HG03280 (cell line): ENCODE results near the gene IQCN.

Experiments used
- ATAC-seq: cut with Tn5 transposase; IDR thresholded peaks from one replicate; pipeline ENCODE4 v1.9.1; 2021; ENCODE audit warnings: mild to moderate bottlenecking, moderate library complexity; ENCODE audit not compliant: unreplicated experiment

Gene IQCN

DNA sequence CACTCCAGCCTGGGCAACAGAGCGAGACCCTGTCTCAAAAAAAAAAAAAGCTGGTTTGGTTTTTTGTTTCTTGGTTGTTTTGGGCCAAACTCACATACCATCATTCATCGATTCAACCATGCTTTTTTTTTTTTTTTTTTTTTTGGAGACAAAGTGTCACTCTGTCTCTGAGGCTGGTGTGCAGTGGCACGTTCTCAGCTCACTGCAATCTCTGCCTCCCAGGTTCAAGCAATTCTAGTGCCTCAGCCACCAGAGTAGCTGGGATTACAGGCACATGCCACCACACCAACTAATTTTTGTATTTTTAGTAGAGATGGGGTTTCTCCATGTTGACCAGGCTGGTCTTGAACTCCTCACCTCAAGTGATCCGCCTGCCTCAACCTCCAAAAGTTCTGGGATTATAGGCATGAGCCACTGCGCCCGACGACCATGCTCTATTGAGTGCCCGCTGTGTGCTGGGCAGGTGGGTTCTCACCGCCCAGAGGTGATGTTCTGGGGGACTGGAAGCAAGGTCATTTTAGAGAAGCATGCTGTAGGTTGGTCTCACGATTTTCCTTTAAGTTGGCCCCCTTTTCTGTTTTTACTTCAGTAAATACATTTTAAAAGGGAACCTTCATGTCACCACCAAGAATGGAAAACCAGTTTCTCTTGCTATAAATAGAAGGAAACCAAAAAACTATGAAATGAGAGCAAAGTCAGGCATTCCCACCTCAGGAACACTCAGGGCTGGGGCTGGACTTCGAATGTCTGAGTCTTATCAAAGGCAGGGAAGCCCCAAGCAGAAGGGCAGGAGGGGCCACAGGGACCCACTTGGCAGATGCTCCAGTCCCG is 15.4 kb upstream of the IQCN start:
- no peak for ATAC-seq

DNA sequence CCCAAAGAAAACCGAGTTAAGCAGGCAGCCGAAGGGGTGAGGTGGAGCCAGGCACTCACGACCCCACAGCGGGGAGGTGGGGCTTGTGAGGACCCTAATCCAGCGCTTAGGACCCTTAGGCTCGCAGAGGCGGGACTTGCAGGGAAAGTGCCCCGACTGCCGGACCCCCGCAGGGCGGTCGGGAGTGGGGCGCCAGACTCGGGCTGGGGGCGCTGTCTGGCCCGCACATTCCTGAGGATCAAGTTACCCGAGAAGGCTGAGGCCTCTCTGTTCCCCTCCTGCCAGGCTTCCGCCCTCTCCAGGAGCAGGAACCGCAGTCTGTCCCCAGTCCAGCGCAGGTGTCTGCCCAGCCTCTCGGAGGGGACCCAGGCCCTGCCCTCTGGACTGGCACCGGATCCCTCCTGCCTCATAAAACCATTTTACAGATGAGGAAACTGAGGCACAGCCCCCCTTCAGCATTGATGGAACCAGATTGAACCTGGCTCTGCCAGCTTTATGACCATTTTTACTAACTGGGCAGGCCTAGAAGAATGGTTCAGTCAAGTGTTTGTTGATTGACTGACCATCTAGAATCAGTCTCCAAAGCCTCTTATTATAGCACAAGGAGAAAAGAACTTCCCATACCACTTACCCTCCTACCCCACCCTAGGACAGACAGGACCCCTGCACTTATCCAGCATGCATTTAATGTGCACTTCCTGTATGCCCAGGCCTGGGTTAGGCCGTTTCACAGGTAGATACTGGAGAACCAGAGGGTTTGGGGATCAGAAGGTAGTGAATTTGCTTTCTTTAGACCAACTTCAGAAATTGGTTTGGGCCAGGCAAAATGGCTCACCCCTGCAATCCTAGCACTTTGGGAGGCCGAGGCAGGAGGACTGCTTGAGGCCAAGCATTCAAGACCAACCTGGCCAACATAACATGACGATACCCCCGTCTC is 13.9 kb upstream of the IQCN start:
- ATAC-seq = no peak

DNA sequence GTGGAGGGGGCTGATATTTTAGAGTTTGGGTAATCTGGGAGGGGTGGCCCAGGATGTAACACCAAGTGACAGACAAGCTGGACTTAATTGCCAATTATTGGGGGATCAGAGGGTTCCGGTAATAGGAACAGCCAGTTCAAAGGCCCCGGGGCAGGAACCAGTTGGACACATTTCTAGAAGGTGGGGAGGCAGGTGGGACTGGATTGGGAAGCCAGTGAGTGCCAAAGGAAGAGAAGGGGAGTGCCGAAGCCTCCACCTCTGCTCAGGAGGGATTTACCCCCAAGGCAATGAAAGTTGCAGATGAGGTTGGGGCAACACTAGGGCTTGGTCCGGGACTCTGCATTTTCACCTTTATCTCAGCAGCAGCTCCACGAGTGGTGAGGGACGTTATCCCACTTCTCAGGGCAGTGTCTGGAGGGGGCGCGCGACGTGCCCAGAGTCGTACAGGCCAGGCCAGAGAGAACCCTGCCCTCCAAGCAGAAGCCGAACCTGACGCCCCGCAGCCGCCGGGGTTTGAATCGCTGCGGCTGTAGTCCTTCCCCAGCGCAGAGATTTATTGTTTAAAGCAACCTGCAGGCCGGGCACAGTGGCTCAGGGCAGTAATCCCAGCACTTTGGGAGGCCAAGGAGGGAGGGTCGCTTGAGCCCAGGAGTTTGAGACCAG is 12.9 kb upstream of the IQCN start:
- no peak for ATAC-seq

DNA sequence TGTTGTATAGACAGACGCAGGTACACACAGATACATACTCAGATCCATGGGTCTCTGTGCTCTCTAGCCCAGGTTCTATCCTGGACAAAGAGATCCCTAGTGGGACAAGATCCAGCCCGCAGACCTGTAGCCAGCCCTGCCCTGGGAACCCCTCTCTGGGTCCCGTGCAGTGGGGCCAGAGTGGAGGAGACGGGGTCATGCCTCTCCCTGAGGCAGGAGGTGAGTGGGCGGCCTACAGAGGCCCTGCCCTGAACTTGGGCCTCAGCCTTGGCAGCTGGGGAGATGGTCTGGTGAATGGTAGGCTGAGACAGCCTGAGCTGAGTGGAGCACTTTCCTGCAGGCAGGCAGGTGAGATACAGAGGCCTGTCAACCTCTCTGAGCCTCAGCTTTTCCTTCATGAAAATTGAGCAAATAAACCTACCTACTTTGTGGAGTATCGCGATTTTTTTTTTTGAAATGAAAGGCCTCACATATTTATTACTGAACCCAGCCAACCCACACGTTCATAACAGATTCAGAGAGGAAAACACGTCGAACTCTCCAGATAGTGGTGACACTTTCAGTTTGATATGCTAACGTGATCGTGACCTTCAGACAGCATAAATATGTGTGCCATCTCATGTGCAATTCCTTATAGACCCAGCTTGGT is 10.6 kb upstream of the IQCN start:
- no peak for ATAC-seq

- no peak for ATAC-seq
These were observed 9.1 kb upstream of the IQCN start for GRCh38 chr19:18283338-18283737.

DNA sequence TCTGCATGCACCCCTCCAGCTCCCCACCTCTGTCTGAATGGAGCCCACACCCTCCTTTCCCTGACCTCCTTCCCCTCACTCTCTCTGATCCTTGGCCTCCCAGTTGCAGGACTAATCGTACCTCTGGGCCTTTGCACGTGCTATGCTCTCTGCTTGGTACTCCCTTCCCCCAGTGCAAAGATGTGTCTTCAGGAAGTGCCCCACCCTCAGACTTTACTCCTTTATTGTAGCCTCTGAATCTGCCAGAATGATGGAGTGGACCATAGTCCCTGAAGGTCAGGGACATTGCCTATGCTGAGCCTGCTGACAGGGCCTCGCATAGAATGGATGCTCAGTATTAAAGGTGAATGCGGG is 8.5 kb upstream of the IQCN start:
- no peak for ATAC-seq

DNA sequence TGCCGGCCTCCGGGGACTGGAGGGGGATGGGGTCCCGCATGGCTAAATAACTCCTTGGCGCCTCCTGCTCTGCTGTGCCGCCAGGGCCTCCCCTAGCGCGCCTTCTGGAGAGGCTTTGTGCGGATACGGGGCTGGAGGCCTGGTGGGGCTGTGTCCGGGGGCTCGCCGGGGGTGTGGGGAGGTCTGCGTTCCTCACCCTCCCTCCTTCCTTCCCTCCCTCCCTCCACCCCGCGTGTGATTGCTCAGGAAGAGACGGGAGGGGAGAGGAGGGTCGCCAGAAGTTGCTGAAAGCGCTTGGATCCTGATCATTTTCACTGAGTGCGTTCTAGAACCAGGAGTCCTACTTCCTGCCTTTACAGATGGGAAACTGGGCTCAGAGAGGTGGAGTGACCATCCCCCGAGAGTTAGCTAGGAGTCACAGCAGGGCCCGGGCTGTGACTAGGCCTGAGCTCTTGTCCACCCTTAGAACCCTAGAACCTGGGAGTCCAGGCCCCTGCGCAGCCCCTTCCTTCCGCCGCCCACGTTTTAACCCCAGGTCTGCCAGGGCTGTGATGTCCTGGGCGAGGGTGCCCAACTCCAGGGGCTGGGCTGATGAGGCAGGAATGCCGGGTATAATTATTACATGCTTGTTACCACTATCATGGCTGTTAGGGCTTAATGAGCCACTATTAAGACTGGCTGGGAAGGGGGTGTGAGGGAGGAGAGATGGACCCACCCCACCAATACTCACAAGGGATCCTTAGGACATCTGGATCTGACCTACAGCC is 8.0 kb upstream of the IQCN start:
- no peak for ATAC-seq

- ATAC-seq = peak; percentile 60
These were observed 7.1 kb upstream of the IQCN start, which contains the start of gene JUND for GRCh38 chr19:18281082-18282020. Gene JUND (minus strand): TSS chr19:18281622. CDS start chr19:18281484, 138 bp downstream.

GRCh38 chr19:18280247-18281081 is 6.2 kb upstream of the IQCN start:
- peak; percentile 17 for ATAC-seq

DNA sequence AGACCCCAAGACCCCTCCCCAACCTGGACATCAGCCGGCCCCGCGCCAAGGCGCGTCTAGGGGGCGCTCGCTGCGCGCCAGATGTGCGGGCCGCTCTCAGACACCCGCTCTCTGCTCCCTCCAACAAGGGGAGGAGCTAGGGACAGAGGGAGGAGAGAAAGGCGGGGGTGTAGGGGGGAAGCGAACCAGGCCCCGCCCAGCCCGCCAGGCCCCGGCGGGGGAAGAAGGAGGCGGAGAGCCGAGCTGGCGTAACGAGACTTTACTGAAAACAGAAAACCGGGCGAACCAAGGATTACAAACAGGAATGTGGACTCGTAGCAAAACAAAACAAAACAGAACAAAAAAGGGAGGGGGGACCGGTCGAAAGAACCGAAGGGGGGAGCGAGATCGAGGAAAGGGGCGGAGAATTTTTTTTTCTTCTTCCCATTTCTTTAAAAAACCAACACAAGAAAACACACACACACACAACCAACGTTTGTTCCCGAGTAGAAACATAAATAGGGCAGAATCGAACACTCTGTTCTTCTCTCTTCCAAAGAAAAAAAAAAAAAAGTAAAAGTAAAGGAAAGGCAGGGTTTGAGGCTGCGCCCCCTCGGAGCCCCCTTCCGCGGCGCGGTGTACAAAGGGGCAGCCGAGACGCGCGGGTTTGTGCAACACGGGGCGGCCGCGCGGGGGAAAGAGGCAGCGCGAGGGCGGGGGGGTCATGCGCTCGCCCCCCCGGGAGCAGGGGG is 5.4 kb upstream of the IQCN start:
- ATAC-seq = peak; percentile 16

DNA sequence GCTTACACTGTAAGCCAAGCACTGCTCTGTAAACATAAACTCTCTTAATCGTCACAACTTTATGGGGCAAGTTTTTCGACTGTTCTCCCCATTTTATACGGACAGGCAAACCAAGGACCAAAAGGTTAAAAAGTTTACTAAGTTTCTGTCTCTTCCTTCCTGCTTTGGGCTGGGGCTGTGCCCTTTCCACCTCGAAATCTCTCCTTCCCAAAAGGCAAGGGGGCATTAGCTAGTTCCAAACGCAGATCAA is 4.9 kb upstream of the IQCN start:
- no peak for ATAC-seq

DNA sequence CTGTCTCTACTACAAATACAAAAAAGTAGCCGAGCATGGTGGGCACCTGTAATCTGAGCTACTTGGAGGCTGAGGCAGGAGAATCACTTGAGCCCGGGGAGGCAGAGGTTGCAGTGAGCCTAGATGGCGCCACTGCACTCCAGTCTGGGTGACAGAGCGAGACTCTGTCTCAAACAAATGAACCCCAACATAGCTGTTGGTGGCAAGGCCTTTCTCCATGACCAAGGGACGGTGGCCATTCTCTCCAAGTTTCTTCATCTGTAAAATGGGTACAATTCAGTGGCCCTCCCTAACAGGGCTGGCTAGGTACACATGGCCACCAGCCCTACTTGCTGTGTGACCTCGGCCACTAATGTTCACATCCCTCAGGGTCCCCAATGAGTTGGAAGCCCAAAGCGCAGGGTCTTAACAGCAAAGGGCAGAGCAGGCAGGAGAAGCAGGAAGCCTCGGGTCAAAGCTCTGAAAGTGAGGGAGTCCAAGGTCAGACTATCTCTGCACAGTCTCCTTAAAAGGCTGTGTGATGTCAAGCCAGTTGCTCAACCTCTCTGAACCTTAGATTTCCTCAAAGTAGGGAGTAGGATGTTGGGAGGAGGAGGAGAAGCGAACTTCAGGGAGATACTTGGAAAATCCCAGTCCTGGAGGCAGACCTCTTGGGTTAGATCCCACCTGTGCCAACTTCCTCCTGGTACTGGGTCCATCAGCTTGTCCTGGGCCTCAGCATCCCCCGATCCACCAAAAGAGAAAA is 4.4 kb upstream of the IQCN start:
- ATAC-seq = no peak

DNA sequence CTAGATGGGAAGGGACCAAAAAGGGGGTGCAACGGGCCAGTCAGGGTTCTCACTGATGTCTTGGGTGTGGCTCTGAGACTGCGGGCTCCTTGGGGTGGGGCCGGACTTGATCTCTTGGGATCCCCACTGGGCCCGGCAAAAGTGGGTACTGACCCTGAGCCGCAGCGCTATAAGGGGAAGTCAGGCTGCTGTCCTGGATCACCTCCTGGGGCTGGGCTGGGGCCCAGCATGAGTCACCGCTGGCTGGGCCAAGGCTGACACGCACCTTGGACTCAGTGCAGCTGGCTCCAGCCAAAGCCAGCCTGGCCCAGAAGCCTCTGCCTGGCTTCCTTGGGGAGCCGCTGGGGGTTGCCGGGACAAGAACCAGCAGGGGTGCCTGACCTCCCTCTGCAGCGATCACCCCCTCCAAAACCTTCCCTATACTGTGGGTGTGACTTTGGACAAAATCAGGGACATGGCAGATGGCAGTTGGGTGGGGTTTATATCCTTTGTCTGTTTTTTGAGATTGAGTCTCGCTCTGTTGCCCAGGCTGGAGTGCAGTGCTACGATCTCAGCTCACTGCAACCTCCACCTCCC is 617 bp upstream of the IQCN start:
- no peak for ATAC-seq

DNA sequence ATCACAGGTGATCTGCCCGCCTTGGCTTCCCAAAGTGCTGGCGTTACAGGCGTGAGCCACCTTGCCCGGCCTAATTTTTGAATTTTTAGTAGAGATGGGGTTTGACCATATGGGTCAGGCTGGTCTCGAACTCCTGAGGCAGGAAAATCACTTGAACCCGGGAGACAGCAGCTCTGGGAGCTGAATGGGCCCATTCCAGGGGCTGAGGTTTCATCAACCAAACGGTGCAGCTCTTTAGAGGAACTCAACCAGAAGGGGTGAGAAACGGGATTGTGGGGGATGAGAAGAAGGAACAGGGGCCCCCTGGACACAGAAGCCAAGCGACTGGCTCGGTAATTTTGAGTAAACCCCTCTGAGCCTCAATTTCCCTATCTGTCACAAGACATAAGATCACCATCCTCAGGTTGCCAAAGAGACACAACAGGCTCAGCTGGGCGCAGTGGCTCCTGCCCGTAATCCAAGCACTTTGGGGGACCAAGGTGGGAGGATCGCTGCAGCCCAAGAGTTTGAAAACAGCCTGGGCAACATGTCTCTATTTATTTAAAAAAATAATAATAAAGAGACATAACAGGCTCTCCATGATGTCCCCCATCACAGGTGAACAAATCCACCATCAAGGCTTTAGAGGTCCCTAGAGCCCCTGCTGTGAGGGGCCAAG is 562 bp downstream of the IQCN start:
- ATAC-seq = no peak

DNA sequence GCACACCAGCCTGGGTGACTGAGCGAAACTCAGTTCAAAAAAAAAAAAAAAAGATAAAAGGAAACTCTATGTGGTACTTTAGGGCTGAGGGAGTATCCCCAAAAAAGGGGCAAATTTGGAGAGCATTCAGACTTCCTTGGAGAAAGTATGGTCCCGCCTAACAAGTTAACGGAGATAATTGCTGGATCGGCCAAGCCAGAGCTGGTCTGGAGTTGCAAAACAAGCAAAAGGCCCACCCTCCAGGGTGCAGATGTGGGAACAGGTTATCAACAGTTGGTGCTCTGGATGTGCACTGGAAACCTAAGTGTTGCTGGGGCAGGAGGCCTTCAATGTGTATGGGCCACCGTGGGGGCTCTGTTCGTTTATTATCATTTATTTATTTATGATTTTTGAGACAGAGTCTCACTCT is 2.8 kb downstream of the IQCN start:
- ATAC-seq = no peak

- ATAC-seq = no peak
These were observed 3.9 kb downstream of the IQCN start for GRCh38 chr19:18270326-18270725.
